Measurements from ENCODE around the gene GAL3ST2. TPM values are rescaled to one million over a fixed set of nuclear protein-coding genes. Genes with fewer than 3 reads are reported as not detected.

GAL3ST2 gene
- total RNA-seq, 4 donors from 2014 or later: 2.7 TPM; not detected in 3

- WGBS: 51% methylated on average over 9 of the region's 9 CpGs
- intact Hi-C loops (cut with DNase I): no loop called here
These were observed 4.5 kb upstream of the GAL3ST2 start for GRCh38 chr2:241772063-241772499.

DNA sequence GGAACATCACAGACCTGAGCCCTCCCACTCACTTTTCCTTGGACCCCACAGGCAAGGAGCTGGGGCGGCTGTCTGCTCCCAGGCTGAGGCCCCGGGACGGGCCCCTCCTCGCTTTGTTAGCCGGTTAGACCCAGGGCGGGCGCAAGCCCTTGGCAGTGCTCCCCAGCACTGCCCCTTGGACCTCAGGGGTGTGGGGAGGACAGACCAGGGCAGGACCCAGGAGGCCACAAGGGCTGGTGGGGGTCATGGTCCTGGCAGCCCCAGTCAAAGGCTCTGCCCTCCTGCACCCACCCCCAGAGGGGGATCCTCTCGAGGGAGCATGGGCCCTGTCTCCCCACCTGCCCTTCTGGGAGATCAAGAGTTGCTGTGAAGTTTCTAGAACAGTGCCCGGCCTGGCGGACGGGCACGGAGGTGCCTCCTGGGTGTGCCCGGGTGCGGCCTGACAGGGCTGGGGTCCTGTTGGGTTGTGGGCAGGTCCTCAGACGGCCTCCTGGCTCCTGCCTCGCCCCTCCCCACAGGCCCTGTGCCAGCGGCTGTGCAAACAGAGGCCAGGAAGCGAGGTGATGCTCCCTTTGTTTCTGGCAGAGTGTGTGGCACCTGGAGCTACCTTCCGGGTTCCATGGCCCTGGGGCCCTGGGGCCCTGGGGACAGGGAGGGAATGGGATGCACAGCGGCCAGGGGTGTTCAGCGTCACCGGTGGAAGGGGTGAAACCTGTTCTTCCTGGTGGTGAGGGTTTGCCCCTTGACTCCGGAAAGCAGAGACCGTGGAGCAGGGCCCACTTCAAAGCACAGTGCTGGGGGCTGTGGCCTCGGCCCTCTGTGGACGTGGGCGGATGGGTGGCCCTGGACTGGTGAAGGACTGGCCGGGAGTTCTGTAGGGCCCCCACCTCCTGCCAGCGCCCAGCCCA is 2.9 kb upstream of the GAL3ST2 start:
- TF ChIP-seq EP300 (IDR thresholded peaks at IDR 0.05) (no peak), POLR2A (IDR thresholded peaks at IDR 0.05; ENCODE audit: low read depth) (no peak), POLR2AphosphoS5 (IDR thresholded peaks at IDR 0.05) (no peak)
- TF ChIP-seq, protein P1, sequence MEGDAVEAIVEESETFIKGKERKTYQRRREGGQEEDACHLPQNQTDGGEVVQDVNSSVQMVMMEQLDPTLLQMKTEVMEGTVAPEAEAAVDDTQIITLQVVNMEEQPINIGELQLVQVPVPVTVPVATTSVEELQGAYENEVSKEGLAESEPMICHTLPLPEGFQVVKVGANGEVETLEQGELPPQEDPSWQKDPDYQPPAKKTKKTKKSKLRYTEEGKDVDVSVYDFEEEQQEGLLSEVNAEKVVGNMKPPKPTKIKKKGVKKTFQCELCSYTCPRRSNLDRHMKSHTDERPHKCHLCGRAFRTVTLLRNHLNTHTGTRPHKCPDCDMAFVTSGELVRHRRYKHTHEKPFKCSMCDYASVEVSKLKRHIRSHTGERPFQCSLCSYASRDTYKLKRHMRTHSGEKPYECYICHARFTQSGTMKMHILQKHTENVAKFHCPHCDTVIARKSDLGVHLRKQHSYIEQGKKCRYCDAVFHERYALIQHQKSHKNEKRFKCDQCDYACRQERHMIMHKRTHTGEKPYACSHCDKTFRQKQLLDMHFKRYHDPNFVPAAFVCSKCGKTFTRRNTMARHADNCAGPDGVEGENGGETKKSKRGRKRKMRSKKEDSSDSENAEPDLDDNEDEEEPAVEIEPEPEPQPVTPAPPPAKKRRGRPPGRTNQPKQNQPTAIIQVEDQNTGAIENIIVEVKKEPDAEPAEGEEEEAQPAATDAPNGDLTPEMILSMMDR (IDR thresholded peaks at IDR 0.05): no peak
- H3K27me3 ChIP-seq: peaks cover 0 to 72% (median 7%) of the 10 kb centered on the region in 4 donors
- H3K4me1 ChIP-seq: peaks cover 0 to 18% (median 9%) of the 10 kb centered on the region in 4 donors
- 77% methylated on average over 5 of the region's 29 CpGs for whole genome bisulfite sequencing
- intact Hi-C loops (cut with DNase I): no loop called here
- H3K36me3 ChIP-seq: no peaks in the 10 kb centered on the region
- no peak for DNase-seq (ENCODE audit: extremely low spot score)
- no peak overlapping the region for H3K27ac ChIP-seq (replicated peaks in 1 of 4)
- H3K4me3 ChIP-seq: no peak overlapping the region
- H3K9me3 ChIP-seq: no peaks in the 10 kb centered on the region

More at GRCh38 chr2:241772063-241772499, 4.5 kb upstream of the GAL3ST2 start:
- peaks cover 0 to 11% (median 3%) of the 10 kb centered on the region in 4 donors for H3K36me3 ChIP-seq
- peaks cover 0 to 65% (median 7%) of the 10 kb centered on the region in 4 donors for H3K27me3 ChIP-seq
- DNase-seq (ENCODE audit: extremely low spot score): no peak
- H3K27ac ChIP-seq (replicated peaks in 1 of 4): no peak overlapping the region
- H3K9me3 ChIP-seq: no peaks in the 10 kb centered on the region
- H3K4me3 ChIP-seq: no peak overlapping the region
- H3K4me1 ChIP-seq: peaks cover 0 to 18% (median 9%) of the 10 kb centered on the region in 4 donors
- TF ChIP-seq, protein P1 (IDR thresholded peaks at IDR 0.05): no peak
- TF ChIP-seq POLR2A (IDR thresholded peaks at IDR 0.05; ENCODE audit: low read depth) (no peak), EP300 (IDR thresholded peaks at IDR 0.05) (no peak), POLR2AphosphoS5 (IDR thresholded peaks at IDR 0.05) (no peak)

DNA sequence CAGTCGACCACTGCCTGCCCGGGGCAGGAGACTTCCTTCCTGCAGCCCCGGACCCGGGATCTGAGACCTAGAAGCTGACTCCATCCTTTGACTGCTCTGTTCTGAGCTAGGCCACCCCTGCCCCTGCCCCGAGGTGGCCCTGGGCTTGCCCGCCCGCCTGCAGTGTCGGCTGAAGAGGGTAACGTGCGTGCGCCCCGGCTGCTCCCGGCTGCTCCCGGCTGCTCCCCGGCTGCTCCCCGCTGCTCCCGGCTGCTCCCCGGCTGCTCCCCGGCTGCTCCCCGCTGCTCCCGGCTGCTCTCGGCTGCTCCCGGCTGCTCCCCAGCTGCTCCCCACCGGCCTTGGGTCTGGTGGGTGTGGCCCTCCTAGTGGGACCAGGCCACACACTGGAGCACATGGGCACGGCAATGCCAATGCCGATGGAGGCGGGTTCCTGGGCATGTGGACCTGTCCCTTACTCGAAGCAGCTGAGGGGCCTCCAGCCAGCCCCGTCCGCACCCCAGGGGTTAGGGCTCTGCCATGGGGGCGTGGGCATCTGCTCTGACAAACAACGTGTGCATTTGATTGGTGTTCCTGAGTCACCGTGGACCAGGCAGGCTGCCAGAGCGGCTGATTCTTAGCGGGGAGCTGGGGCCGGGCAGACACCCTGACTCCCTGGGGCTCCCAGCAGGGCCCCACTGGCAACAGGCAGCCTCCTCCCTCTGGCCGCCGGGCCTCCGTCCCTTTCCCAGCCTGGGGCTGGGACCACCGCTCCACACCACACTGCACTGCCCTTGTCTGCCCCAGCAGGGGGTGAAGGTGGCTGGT is 2.0 kb upstream of the GAL3ST2 start:
- TF ChIP-seq EP300 (IDR thresholded peaks at IDR 0.05) (no peak), POLR2AphosphoS5 (IDR thresholded peaks at IDR 0.05) (no peak), POLR2A (IDR thresholded peaks at IDR 0.05; ENCODE audit: low read depth) (no peak)
- TF ChIP-seq, protein P1 (IDR thresholded peaks at IDR 0.05): no peak
- H3K9me3 ChIP-seq: no peaks in the 10 kb centered on the region
- H3K36me3 ChIP-seq: no peaks in the 10 kb centered on the region
- H3K4me3 ChIP-seq: no peak overlapping the region
- peaks cover 0 to 18% (median 9%) of the 10 kb centered on the region in 4 donors for H3K4me1 ChIP-seq
- 86% methylated on average over 8 of the region's 40 CpGs for WGBS
- no peak overlapping the region for H3K27ac ChIP-seq (replicated peaks in 1 of 4)
- intact Hi-C loops (cut with DNase I): no loop called here
- H3K27me3 ChIP-seq: peaks cover 0 to 72% (median 7%) of the 10 kb centered on the region in 4 donors
- no peak for DNase-seq (ENCODE audit: extremely low spot score)

DNA sequence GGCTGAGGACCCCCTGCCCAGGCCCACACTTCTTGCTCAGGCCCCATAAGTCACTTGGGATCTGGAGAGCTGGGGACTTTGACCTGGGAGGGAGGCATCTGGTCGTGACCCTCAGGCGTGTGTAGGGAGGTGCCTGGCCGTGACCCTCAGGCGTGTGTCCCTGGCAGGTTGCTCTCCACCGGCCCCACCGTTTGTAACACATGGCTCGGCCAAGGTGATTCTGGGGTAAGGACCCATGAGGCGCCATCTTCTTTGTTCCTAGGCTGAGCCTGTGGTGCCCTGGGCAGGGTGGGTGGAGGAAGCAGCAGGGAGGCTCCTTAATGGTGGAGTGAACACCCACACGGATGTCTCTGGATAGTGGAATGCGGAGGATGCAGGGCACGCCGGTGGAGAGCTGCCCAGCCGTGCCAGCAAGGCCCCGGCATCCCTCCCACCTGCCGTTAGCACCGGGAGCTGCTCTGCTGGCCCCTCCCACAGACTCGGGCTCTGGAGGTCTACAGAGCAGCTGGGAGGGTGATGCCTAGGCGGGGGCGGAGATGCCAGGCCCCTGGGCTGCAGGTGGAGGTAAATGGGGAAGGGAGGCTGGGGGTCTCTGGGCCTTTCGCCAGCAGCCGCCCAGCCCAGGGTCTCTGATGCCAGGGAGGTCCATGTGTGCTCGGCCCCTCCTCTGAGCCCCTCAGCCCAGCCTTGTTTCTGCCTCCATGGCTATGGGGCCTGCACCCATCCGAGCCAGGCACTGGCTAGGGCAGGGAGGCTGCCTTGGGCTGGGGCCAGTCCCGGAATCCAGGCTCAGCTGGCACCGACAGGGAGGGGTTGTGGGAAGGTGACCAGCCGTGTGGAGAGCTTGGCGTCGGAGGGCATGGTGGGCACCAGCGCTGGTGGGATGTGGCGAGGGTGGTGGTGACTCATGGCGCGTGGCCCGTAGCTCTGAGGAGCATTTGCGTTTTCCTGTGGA is 1.1 kb upstream of the GAL3ST2 start:
- TF ChIP-seq POLR2AphosphoS5 (IDR thresholded peaks at IDR 0.05): no peak
- no peak for TF ChIP-seq EP300 (IDR thresholded peaks at IDR 0.05)
- TF ChIP-seq, protein P1 (IDR thresholded peaks at IDR 0.05): no peak
- TF ChIP-seq POLR2A (IDR thresholded peaks at IDR 0.05; ENCODE audit: low read depth): no peak
- no peak overlapping the region for H3K4me3 ChIP-seq
- H3K27me3 ChIP-seq: peaks cover 0 to 72% (median 7%) of the 10 kb centered on the region in 4 donors
- no peaks in the 10 kb centered on the region for H3K9me3 ChIP-seq
- no peaks in the 10 kb centered on the region for H3K36me3 ChIP-seq
- WGBS: 86% methylated on average over 25 of the region's 34 CpGs
- no peak overlapping the region for H3K27ac ChIP-seq (replicated peaks in 1 of 4)
- H3K4me1 ChIP-seq: peaks cover 0 to 18% (median 9%) of the 10 kb centered on the region in 4 donors
- DNase-seq (ENCODE audit: extremely low spot score): no peak
- intact Hi-C loops (cut with DNase I): no loop called here
